T-cell (primary cell): ENCODE data around the gene HTATIP2. TPM values are rescaled to one million over a fixed set of nuclear protein-coding genes. Genes with fewer than 3 reads are reported as not detected.
A peak's percentile ranks its signal among the peaks of the same experiment; 100 is the strongest.

ENCODE experiments used
- ATAC-seq, 4 experiments: fragments of 200-7000 bp in 3 of 4; fragments of 150-1000 bp in 1 of 4; cut with Tn5 transposase; replicated peaks in 1 of 4; 1 replicate in 3 of 4; 2 replicates in 1 of 4; pipeline ENCODE4 v1.10.0; 2021; ENCODE audit warnings: moderate library complexity in 3 of 4, mild to moderate bottlenecking in 2 of 4, moderate number of reproducible peaks in 1 of 4
- CTCF ChIA-PET, 2 donors: fragments of 300-600 bp; sonication (Branson Sonifier 250); formaldehyde crosslinking; loops; one replicate each; lab custom pipeline; 2022; ENCODE audit warnings: antibody characterized with exemption in 2 of 2; lab: Charles Lee
- POLR2A ChIA-PET, 2 donors: fragments of 300-600 bp; sonication (Branson Sonifier 250); formaldehyde crosslinking; loops; one replicate each; lab custom pipeline; 2022; ENCODE audit warnings: antibody characterized with exemption in 2 of 2; lab: Charles Lee
- DNase-seq, 35 experiments: peaks; one replicate each; pipeline versions ENCODE4 v3.0.0 to v3.0.0-alpha.2; 2013 to 2023
- H3K27ac ChIP-seq: one replicate; pipeline ENCODE4 v1.5.1; 2013; ENCODE audit warnings: low read length
- H3K27me3 ChIP-seq, 2 experiments: replicated peaks in 1 of 2; 1 replicate in 1 of 2; 2 replicates in 1 of 2; pipeline versions ENCODE4 v1.6.1 to v1.7.0; 2013; ENCODE audit warnings: low read length in 1 of 2, mixed read lengths in 1 of 2; ENCODE audit not compliant: control insufficient read depth in 2 of 2, insufficient read depth in 2 of 2; ENCODE audit errors: extremely low read depth in 1 of 2
- H3K36me3 ChIP-seq, 2 donors: 1 replicate in 1 of 2; 2 replicates in 1 of 2; pipeline versions ENCODE4 v1.6.1 to v1.7.0; 2013; ENCODE audit warnings: low read length in 1 of 2; ENCODE audit not compliant: control insufficient read depth in 2 of 2, insufficient read depth in 1 of 2; ENCODE audit errors: extremely low read depth in 1 of 2
- H3K4me1 ChIP-seq, 2 experiments: 1 replicate in 1 of 2; 2 replicates in 1 of 2; pipeline versions ENCODE4 v1.6.1 to v1.7.0; 2013; ENCODE audit warnings: low read length in 2 of 2, mixed read lengths in 1 of 2; ENCODE audit not compliant: insufficient read depth in 2 of 2, control insufficient read depth in 1 of 2; ENCODE audit errors: extremely low read depth in 1 of 2
- H3K4me3 ChIP-seq, 2 donors: 1 replicate in 1 of 2; 2 replicates in 1 of 2; pipeline versions ENCODE4 v1.5.1 to v1.7.0; 2013; ENCODE audit warnings: mild to moderate bottlenecking in 2 of 2, low read length in 1 of 2, moderate library complexity in 1 of 2; ENCODE audit not compliant: control insufficient read depth in 1 of 2; ENCODE audit errors: extremely low read depth in 1 of 2
- H3K9me3 ChIP-seq: 2 replicates; pipeline ENCODE4 v1.7.0; 2013
- H3K27ac Mint-ChIP-seq, 2 donors: one replicate each; pipeline ENCODE4 v1.8.0; 2020 to 2021; ENCODE audit warnings: mild to moderate bottlenecking in 2 of 2, mixed read lengths in 2 of 2
- H3K27me3 Mint-ChIP-seq, 2 donors: one replicate each; pipeline ENCODE4 v1.8.0; 2021 to 2022; ENCODE audit warnings: mixed read lengths in 2 of 2
- H3K36me3 Mint-ChIP-seq: one replicate; pipeline ENCODE4 v1.8.0; 2021; ENCODE audit warnings: mixed read lengths
- H3K4me1 Mint-ChIP-seq, 3 donors: one replicate each; pipeline ENCODE4 v1.8.0; 2020 to 2022; ENCODE audit warnings: mixed read lengths in 3 of 3, mild to moderate bottlenecking in 1 of 3
- H3K4me3 Mint-ChIP-seq, 3 donors: one replicate each; pipeline ENCODE4 v1.8.0; 2020 to 2022; ENCODE audit warnings: mild to moderate bottlenecking in 3 of 3, mixed read lengths in 3 of 3, moderate library complexity in 3 of 3
- H3K9me3 Mint-ChIP-seq, 3 donors: one replicate each; pipeline ENCODE4 v1.8.0; 2020 to 2022; ENCODE audit warnings: mixed read lengths in 3 of 3
- WGBS: methylation state at CpG from one replicate; pipeline ENCODE4 v1.1.5; 2013; ENCODE audit warnings: missing lambda C conversion rate; ENCODE audit not compliant: insufficient coverage; 5-methylcytosine and 5-hydroxymethylcytosine counted together
- total RNA-seq, 35 experiments: library from RNA in 6 of 35; stranded (reverse) in 6 of 35; fragments of 120-200 nt in 1 of 35; gene quantifications; one replicate each; pipeline versions ENCODE4 v1.2.1 to v1.2.4 and lab custom pipeline; 2013 to 2026

HTATIP2 gene
- total RNA-seq, 5 donors from 2014 or later (not counting 1 experiment from before 2014, with no cell fraction given): 16.0 to 46.9 (median 40.0) TPM

DNA sequence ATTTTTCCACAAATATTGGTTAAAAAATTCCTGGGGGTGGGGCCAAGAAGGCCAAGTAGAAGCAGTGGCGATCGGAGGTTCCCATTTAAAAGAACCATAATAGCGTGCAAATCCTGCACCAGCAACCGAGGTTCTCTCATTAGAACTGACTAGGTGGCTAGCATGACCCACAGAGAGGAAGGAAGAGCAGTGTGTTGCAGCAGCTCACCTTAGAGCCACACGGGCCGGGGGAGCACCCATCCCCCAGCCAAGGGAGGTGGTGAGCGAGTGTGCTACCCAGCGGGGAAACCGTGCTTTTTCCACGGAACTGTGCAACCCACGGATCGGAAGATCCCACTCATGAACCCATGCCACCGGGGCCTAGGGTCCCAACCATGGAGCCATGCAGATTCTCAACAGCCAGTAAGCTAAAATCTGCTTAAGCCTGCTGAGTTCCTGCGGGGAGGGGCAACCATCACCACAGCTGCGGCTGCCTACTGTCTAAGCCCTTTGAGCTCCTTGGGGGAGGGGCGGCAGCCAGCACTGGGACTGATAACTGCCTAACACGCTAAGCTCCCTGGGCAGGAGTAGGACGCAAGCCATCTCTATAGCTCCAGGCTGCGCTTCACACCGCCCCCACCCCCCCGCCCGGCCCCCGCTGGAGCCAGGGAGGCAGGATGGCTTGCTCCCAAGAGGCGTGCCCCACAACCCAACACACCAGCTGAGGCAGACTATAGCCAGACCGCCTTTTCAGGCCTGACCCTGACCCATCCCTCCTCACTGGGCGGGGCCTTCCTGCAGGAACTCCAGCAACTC, 21.0 kb upstream of the HTATIP2 start:
- Histone ChIP-seq H3K4me1 (peaks cover 2 to 4% of the 10 kb centered on the region in 2 experiments), H3K4me3 (no peak overlapping the region), H3K9me3 (no peaks in the 10 kb centered on the region), H3K27me3 (peaks cover 0 to 22% of the 10 kb centered on the region in 2 experiments), H3K27ac (no peak overlapping the region), H3K36me3 (no peaks in the 10 kb centered on the region)
- ChIA-PET POLR2A (interaction anchor here in 1 of 2 donors (0.6 kb wide), 1 partner anchor 16 kb away, joined by 3 read pairs; no protein-coding TSS in a partner anchor), CTCF (interaction anchor here in 1 of 2 donors (0.5 kb wide), 1 partner anchor 14 kb away, joined by 3 read pairs; no protein-coding TSS in a partner anchor)
- WGBS: 23% methylated on average over 13 of the region's 26 CpGs
- no peaks in the 10 kb centered on the region for H3K9me3 Mint-ChIP-seq
- DNase-seq: peak in 8 of 35 experiments; percentile 5 to 24 (median 12)
- no peaks in the 10 kb centered on the region for H3K36me3 Mint-ChIP-seq
- ATAC-seq: peak in 2 of 4 experiments; percentile 19 to 65
- H3K27me3 Mint-ChIP-seq: peaks cover 40 to 63% of the 10 kb centered on the region in 2 donors
- H3K27ac Mint-ChIP-seq: no peak overlapping the region
- peak overlapping the region in 1 of 3 donors; percentile 30 for H3K4me3 Mint-ChIP-seq
- H3K4me1 Mint-ChIP-seq: peaks cover 2 to 7% (median 5%) of the 10 kb centered on the region in 3 donors

- no peak overlapping the region for H3K27ac Mint-ChIP-seq
- H3K4me1 ChIP-seq: peaks cover 0 to 8% of the 10 kb centered on the region in 2 experiments
- ATAC-seq (no peak), DNase-seq (no peak)
- no peaks in the 10 kb centered on the region for H3K36me3 Mint-ChIP-seq
- H3K4me3 ChIP-seq: no peak overlapping the region
- no peaks in the 10 kb centered on the region for H3K36me3 ChIP-seq
- ChIA-PET POLR2A (no interaction called here), CTCF (interaction anchor here (1.0 to 2.7 kb wide), 5 partner anchors 10 to 224 kb away, joined by 3 to 15 read pairs (median 3); no protein-coding TSS in a partner anchor)
- H3K9me3 Mint-ChIP-seq: no peaks in the 10 kb centered on the region
- no peaks in the 10 kb centered on the region for H3K9me3 ChIP-seq
- H3K27me3 ChIP-seq: no peaks in the 10 kb centered on the region
- H3K4me3 Mint-ChIP-seq: no peak overlapping the region
- WGBS: 50% methylated on average over 2 of the region's 7 CpGs
- H3K27me3 Mint-ChIP-seq: peaks cover 3 to 7% of the 10 kb centered on the region in 2 donors
- H3K4me1 Mint-ChIP-seq: peaks cover 7 to 15% (median 9%) of the 10 kb centered on the region in 3 donors
- no peak overlapping the region for H3K27ac ChIP-seq
Observed at GRCh38 chr11:20351136-20351535, 12.4 kb upstream of the HTATIP2 start.

DNA sequence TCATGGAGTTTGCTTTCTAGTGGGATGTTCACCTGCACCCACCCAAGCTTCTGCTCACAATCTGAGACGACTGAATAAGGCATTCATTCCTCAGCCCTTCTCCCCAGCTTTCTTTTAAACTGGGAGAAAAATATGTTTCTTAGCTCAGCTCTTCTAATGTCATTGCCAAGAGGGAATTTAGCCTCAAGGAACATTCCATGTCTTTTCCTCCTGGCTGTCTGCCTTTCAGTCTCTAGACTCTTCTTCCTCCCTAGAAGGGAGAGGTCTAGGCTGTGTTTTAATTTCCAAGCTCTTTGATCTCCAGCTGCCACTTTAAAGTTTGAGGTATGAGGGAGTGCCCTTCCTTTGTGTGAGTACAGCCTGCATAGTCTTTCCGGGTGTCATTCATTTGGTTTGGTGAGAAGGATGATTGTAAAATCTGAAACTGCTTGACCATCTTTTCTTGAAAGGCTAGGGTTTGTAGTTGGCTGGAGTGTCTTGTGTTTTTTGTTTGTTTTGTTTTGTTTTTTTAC, 11.7 kb upstream of the HTATIP2 start:
- DNase-seq (no peak), ATAC-seq (peak in 1 of 4 experiments; percentile 50)
- no CpG with 5 or more reads among the region's 2 CpGs for WGBS
- Mint-ChIP-seq H3K4me1 (peaks cover 7 to 15% (median 9%) of the 10 kb centered on the region in 3 donors), H3K27ac (no peak overlapping the region), H3K9me3 (no peaks in the 10 kb centered on the region), H3K27me3 (peaks cover 3 to 7% of the 10 kb centered on the region in 2 donors), H3K36me3 (no peaks in the 10 kb centered on the region), H3K4me3 (peak overlapping the region in 1 of 3 donors; percentile 5)
- ChIA-PET CTCF (interaction anchor here (0.7 to 2.7 kb wide), 10 partner anchors 9 to 224 kb away, joined by 3 to 15 read pairs (median 3); no protein-coding TSS in a partner anchor), POLR2A (no interaction called here)
- Histone ChIP-seq H3K9me3 (no peaks in the 10 kb centered on the region), H3K27me3 (no peaks in the 10 kb centered on the region), H3K4me3 (no peak overlapping the region), H3K27ac (no peak overlapping the region), H3K4me1 (peaks cover 0 to 8% of the 10 kb centered on the region in 2 experiments), H3K36me3 (no peaks in the 10 kb centered on the region)

DNA sequence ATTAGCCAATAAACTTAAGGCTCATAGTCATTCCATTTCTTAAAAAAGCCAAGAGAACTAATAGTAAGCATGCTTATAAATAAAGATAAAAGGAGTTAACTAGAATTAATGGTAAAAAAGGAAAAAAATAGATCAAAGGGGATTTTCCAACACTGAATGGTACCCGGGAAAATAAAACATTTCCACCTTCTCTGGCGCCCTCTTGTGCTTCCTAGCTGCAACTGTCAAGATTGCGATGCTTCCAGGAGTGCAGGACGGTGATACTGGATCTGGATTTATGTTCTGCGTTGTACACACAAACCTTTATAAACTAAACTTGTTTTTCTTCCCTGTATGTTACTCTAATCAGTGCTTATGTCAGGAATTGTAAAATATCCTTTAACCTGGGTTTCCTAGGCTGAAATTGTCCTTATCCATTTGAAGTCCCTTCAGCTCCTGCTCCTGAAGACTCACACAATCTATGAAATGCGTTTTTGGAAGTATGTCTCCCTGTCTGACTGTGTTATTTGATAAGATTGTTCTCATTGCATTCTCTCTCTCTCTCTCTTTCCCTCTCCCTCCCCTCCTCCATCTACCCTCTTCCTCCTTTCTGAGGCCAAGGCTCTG, 9.6 kb upstream of the HTATIP2 start:
- Mint-ChIP-seq H3K27me3 (peaks cover 0 to 5% of the 10 kb centered on the region in 2 donors), H3K4me1 (peaks cover 7 to 15% (median 9%) of the 10 kb centered on the region in 3 donors), H3K36me3 (no peaks in the 10 kb centered on the region), H3K9me3 (no peaks in the 10 kb centered on the region), H3K27ac (no peak overlapping the region), H3K4me3 (no peak overlapping the region)
- Histone ChIP-seq H3K36me3 (no peaks in the 10 kb centered on the region), H3K27me3 (no peaks in the 10 kb centered on the region), H3K4me3 (no peak overlapping the region), H3K9me3 (no peaks in the 10 kb centered on the region), H3K4me1 (peaks cover 0 to 8% of the 10 kb centered on the region in 2 experiments), H3K27ac (no peak overlapping the region)
- ChIA-PET POLR2A (no interaction called here), CTCF (interaction anchor here (0.5 to 3.6 kb wide), 10 partner anchors 10 to 226 kb away, joined by 3 to 37 read pairs (median 4); no protein-coding TSS in a partner anchor)
- DNase-seq (peak in 3 of 35 experiments; percentile 11 to 56 (median 22)), ATAC-seq (peak in 1 of 4 experiments; percentile 48)
- no CpG with 5 or more reads among the region's 6 CpGs for WGBS

DNA sequence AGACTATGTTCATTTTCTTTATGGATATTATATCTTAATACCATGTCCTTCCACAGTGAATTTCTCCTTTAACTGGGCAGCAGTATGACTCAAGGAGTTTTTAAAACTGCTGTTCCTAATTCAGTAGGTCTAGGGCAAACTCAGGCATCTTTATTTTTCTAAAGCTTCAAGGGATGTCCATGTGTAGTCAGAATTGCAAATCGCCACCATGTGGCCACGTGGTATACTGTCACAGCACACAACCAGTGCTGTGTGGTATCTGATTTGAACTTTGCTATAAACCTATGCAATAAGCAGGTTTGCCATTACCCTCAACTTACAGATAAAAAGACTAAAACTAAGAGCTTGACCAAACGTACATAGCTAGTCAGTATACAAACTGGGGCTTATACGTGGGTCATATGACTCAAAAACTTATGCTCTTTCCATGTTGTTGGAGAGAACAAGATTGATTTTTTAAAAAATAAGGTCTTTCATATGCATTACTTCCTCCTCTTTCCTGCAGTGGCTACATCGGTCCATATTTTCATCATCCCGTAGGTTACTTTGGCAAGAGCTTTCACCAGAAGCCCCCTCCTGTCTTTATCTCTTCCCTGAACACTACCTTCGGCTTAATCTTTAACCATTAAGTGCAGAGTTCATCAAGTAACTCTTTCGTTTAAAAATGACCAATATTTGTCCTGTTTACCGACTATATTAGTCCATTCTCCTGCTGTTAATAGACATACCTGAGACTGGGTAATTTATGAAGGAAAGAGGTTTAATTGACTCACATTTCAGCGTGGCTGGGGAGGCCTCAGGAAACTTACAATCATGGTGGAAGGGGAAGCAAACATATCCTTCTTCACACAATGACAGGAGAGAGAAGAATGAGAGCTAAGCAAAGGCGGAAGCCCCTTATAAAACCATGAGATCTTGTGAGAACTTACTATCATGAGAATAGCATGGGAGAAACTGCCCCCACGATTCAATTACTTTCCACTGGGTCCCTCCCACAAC, 8.0 kb upstream of the HTATIP2 start:
- Mint-ChIP-seq H3K4me1 (peaks cover 14 to 19% (median 18%) of the 10 kb centered on the region in 3 donors), H3K4me3 (no peak overlapping the region), H3K27ac (no peak overlapping the region), H3K9me3 (no peaks in the 10 kb centered on the region), H3K27me3 (peaks cover 0 to 5% of the 10 kb centered on the region in 2 donors), H3K36me3 (no peaks in the 10 kb centered on the region)
- 74% methylated on average over 2 of the region's 12 CpGs for WGBS
- no peaks in the 10 kb centered on the region for H3K9me3 ChIP-seq
- peak; percentile 83 to 91 (median 86) for ATAC-seq
- no peaks in the 10 kb centered on the region for H3K36me3 ChIP-seq
- no peak overlapping the region for H3K4me3 ChIP-seq
- H3K27me3 ChIP-seq: no peaks in the 10 kb centered on the region
- POLR2A ChIA-PET: no interaction called here
- H3K27ac ChIP-seq: no peak overlapping the region
- DNase-seq: peak in 24 of 35 experiments; percentile 12 to 66 (median 26)
- H3K4me1 ChIP-seq: peaks cover 3 to 8% of the 10 kb centered on the region in 2 experiments
- CTCF ChIA-PET: interaction anchor here (0.5 to 3.6 kb wide), 12 partner anchors 10 to 1597 kb away, joined by 3 to 37 read pairs (median 4); no protein-coding TSS in a partner anchor
